Prostate gland (tissue), 2 donors: ENCODE data around the gene DTWD2.

Source experiments
- POLR2A ChIP-seq: fragments of 450-650 bp; IDR thresholded peaks from one replicate; pipeline ENCODE4 v1.6.1; 2016; ENCODE audit warnings: antibody characterized with exemption, mild to moderate bottlenecking
- POLR2AphosphoS5 ChIP-seq: sonication (generic); formaldehyde crosslinking; IDR thresholded peaks from one replicate; pipeline ENCODE4 v1.6.1; 2017; ENCODE audit warnings: antibody characterized with exemption
- TF ChIP-seq, protein P1 (sequence below), 4 experiments: fragments of 200-600 bp in 2 of 4; fragments of 450-650 bp in 2 of 4; sonication (generic) in 2 of 4; IDR thresholded peaks; 1 replicate in 3 of 4; 2 replicates in 1 of 4; pipeline ENCODE4 v1.5.1; 2016 to 2019; ENCODE audit warnings: antibody characterized with exemption in 4 of 4, mild to moderate bottlenecking in 2 of 4, moderate library complexity in 2 of 4

DNA sequence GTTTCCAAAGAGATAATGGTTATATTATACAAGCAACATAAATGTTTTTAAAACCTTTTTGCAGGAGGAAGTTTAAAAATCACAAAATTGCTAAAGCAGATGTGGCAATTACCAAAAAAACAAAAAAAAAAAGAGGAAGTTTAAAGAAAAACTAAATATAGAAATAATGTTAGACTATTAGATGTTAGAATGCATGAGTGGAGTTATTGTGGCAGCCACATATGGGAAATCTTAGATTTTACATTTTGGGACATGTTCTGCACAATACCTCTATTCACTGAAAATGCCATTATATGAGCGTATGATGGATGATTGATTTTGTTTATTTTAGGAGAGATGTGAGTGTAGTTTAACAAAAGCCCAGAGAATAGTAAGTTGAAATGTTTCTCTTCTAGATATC, 31.2 kb upstream of the DTWD2 start:
- TF ChIP-seq POLR2A (no peak), POLR2AphosphoS5 (no peak)
- TF ChIP-seq, protein P1, sequence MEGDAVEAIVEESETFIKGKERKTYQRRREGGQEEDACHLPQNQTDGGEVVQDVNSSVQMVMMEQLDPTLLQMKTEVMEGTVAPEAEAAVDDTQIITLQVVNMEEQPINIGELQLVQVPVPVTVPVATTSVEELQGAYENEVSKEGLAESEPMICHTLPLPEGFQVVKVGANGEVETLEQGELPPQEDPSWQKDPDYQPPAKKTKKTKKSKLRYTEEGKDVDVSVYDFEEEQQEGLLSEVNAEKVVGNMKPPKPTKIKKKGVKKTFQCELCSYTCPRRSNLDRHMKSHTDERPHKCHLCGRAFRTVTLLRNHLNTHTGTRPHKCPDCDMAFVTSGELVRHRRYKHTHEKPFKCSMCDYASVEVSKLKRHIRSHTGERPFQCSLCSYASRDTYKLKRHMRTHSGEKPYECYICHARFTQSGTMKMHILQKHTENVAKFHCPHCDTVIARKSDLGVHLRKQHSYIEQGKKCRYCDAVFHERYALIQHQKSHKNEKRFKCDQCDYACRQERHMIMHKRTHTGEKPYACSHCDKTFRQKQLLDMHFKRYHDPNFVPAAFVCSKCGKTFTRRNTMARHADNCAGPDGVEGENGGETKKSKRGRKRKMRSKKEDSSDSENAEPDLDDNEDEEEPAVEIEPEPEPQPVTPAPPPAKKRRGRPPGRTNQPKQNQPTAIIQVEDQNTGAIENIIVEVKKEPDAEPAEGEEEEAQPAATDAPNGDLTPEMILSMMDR (IDR thresholded peaks at IDR 0.05): no peak
